Vagina (tissue), 2 donors: Measurements from ENCODE around the gene ARPC5L.

ENCODE experiments used
- POLR2A ChIP-seq, 2 donors: fragments of 450-650 bp; IDR thresholded peaks; one replicate each; pipeline ENCODE4 v1.6.1; 2017; ENCODE audit warnings: antibody characterized with exemption in 2 of 2, mild to moderate bottlenecking in 2 of 2, moderate library complexity in 2 of 2
- POLR2AphosphoS5 ChIP-seq, 2 donors: sonication (generic); formaldehyde crosslinking; IDR thresholded peaks; one replicate each; pipeline ENCODE4 v1.9.0; 2017; ENCODE audit warnings: antibody characterized with exemption in 2 of 2, mild to moderate bottlenecking in 2 of 2, low read depth in 1 of 2; ENCODE audit not compliant: insufficient read depth in 1 of 2
- TF ChIP-seq, protein P1 (sequence below), 3 experiments: fragments of 450-650 bp in 2 of 3; fragments of 200-600 bp in 1 of 3; sonication (generic) in 1 of 3; IDR thresholded peaks; one replicate each; pipeline ENCODE4 v1.5.1; 2017 to 2019; ENCODE audit warnings: antibody characterized with exemption in 3 of 3, mild to moderate bottlenecking in 2 of 3, moderate library complexity in 2 of 3

DNA sequence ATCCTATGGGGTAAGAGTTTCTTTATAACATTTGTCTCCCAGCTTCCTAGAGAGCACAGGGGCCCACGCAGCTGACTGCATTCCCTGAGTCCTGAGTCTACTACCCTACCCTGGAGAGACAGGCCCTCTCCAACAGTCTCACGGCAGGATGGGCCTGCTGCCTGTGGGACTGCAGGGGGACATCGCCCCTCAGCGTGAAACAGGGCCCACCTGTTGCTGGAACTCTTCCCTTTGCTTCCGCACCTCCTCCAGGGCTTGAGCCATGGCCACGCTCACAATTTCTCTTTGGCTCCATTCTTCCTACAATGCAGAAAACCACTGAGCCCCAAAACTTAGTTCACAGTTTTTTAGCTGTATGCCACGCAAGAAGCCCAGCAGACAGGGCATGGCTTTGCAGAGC is 28.2 kb downstream of the ARPC5L start:
- TF ChIP-seq POLR2A (IDR thresholded peaks at IDR 0.05) (no peak), POLR2AphosphoS5 (IDR thresholded peaks at IDR 0.05; ENCODE audit: insufficient read depth in 1 of 2, low read depth in 1 of 2) (no peak)
- TF ChIP-seq, protein P1, sequence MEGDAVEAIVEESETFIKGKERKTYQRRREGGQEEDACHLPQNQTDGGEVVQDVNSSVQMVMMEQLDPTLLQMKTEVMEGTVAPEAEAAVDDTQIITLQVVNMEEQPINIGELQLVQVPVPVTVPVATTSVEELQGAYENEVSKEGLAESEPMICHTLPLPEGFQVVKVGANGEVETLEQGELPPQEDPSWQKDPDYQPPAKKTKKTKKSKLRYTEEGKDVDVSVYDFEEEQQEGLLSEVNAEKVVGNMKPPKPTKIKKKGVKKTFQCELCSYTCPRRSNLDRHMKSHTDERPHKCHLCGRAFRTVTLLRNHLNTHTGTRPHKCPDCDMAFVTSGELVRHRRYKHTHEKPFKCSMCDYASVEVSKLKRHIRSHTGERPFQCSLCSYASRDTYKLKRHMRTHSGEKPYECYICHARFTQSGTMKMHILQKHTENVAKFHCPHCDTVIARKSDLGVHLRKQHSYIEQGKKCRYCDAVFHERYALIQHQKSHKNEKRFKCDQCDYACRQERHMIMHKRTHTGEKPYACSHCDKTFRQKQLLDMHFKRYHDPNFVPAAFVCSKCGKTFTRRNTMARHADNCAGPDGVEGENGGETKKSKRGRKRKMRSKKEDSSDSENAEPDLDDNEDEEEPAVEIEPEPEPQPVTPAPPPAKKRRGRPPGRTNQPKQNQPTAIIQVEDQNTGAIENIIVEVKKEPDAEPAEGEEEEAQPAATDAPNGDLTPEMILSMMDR (IDR thresholded peaks at IDR 0.05) = no peak
